Adipocyte (in vitro differentiated cells): ENCODE data around the gene S100A2.
"Not testable (repeated sequence)": the region's sequence is repeated elsewhere in the genome, so short reads cannot be mapped to it uniquely, and the experiment has no call there.

Experiments
- DNase-seq: peaks from one replicate; pipeline ENCODE4 v3.0.0-alpha.2; 2015; ENCODE audit warnings: low read depth
- H3K27me3 ChIP-seq: replicated peaks from 2 replicates; pipeline ENCODE4 v1.7.0; 2013; ENCODE audit warnings: mild to moderate bottlenecking, low read length, moderate library complexity; ENCODE audit not compliant: control insufficient read depth, insufficient read depth
- H3K36me3 ChIP-seq: 2 replicates; pipeline ENCODE4 v1.7.0; 2013; ENCODE audit warnings: low read length, mild to moderate bottlenecking, moderate library complexity; ENCODE audit not compliant: control insufficient read depth, insufficient read depth, severe bottlenecking
- H3K4me1 ChIP-seq: 2 replicates; pipeline ENCODE4 v1.7.0; 2013; ENCODE audit warnings: mild to moderate bottlenecking, low read length, moderate library complexity; ENCODE audit not compliant: control insufficient read depth, insufficient read depth
- H3K4me3 ChIP-seq: 2 replicates; pipeline ENCODE4 v1.7.0; 2013; ENCODE audit warnings: mild to moderate bottlenecking, low read length, moderate library complexity
- H3K9ac ChIP-seq: 2 replicates; pipeline ENCODE4 v1.7.0; 2013; ENCODE audit warnings: mild to moderate bottlenecking, low read length, moderate library complexity
- H3K9me3 ChIP-seq: 2 replicates; pipeline ENCODE4 v1.7.0; 2013; ENCODE audit warnings: mild to moderate bottlenecking, low read length, moderate library complexity; ENCODE audit not compliant: control insufficient read depth

The S100A2 gene

DNA sequence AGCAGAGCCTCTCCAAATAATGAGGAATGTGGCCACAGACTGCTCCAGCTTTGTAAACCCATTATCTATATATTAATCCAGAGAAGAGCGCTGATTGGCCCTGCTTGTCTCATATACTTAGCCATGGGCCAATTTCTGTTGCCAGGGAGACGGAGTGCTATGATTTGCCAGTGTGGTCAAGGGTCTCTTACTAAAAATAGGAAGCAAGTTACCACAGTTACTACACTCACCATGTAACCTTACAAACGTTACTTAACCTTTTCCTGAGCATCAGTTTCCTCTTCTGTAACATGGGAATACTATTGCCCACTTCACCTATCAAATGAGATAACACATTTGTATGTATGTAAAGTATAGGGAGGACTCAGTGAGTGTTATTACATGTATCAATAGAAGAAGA, 7.7 kb upstream of the S100A2 start:
- Histone ChIP-seq H3K4me3 (peak overlapping the region; percentile 53), H3K4me1 (peaks cover 27% of the 10 kb centered on the region)
- no peak for DNase-seq

DNA sequence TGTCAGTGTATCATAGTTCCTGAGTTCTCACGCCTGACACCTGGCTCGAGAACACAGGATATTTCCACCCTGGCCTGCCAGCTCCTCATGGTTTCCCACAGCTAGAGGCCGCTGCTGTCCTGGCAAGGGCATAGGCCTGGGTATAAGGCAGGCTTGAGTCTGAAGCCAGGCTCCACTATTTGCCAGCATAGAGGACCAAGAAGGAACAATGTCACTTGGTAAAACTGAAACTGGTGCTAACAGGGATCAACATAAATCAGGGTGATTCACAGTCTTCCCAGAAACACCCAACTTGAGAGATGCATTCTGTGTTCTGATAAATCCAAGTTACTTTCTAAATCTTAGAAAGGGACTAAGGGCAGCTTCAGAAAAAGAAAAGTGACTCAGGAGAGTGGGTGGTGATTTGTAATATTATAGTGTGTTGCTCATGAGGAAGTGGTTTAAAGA, 6.9 kb upstream of the S100A2 start:
- peak overlapping the region; percentile 53 for H3K4me3 ChIP-seq
- no peaks in the 10 kb centered on the region for H3K27me3 ChIP-seq
- peak; percentile 93 for DNase-seq
- peaks cover 27% of the 10 kb centered on the region for H3K4me1 ChIP-seq
- H3K36me3 ChIP-seq, result no peaks in the 10 kb centered on the region
- H3K9ac ChIP-seq, result peak overlapping the region; percentile 73
- no peaks in the 10 kb centered on the region for H3K9me3 ChIP-seq

More for the DNA sequence above, 7.7 kb upstream of the S100A2 start:
- Histone ChIP-seq H3K9ac (peak overlapping the region; percentile 73), H3K36me3 (no peaks in the 10 kb centered on the region), H3K27me3 (no peaks in the 10 kb centered on the region), H3K9me3 (no peaks in the 10 kb centered on the region)

DNA sequence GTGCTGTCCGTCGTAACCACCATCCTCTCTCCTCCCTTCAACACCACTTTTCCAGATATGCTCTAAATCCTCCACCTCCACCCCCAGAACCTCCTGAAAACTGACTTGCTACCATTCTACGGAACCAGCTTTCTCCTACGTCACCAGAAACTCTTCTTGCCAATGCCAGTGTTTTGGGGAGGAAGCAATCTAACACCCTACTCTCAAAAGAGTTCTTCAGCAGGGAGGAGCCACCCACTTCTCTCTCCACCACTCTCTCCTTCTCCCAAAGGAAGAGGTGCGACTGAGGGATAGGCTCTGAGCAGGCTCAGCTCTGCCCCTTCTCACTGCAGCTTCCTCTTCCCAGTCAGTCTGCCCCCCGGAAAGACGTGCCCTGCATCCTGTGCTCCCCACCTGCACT, 6.1 kb upstream of the S100A2 start:
- Histone ChIP-seq H3K27me3 (no peaks in the 10 kb centered on the region), H3K4me3 (no peak overlapping the region), H3K4me1 (peaks cover 34% of the 10 kb centered on the region), H3K9me3 (no peaks in the 10 kb centered on the region), H3K9ac (no peak overlapping the region), H3K36me3 (no peaks in the 10 kb centered on the region)
- DNase-seq, result no peak

DNA sequence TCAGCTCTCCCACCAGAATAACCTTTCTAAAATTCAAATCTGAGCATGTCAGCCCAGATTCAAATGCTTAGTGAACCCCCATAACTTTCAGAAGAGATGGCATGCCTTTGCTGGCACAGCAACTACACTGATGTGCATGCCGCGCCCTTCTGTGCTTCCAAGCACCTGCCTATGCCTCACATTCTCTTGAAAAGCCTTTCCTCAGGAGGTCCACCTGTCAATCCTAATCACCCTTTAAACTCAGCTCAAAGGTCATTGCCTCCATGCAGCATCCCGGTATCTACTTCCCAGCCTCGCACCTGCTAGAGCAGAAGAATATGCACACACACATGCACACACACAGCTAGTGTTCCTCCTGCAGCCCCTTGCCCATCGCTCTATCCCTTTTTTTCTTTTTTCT, 5.2 kb upstream of the S100A2 start:
- no peak overlapping the region for H3K4me3 ChIP-seq
- no peaks in the 10 kb centered on the region for H3K9me3 ChIP-seq
- no peaks in the 10 kb centered on the region for H3K27me3 ChIP-seq
- no peak for DNase-seq
- no peaks in the 10 kb centered on the region for H3K36me3 ChIP-seq
- no peak overlapping the region for H3K9ac ChIP-seq
- H3K4me1 ChIP-seq, result peaks cover 42% of the 10 kb centered on the region

DNA sequence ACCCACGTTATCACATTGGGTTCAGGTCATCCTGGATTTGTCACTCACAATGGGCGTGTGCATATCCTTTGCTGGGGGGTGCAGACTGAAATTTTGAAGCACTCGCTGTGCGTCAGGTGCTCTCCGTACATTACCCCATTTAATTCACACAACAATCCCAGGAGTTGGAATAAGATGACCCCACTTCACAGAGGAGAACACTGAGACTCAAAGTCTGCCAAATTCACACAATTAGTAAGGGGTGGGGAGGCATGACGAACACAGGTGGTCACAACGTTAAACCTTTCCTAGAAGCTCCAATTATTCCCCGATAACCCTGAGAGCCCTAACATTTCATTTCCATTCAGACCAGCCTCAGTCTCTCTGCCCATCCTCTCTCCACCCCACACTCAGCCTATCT, 3.8 kb upstream of the S100A2 start:
- Histone ChIP-seq H3K9ac (no peak overlapping the region), H3K36me3 (no peaks in the 10 kb centered on the region), H3K9me3 (no peaks in the 10 kb centered on the region), H3K27me3 (no peaks in the 10 kb centered on the region), H3K4me1 (peaks cover 49% of the 10 kb centered on the region), H3K4me3 (no peak overlapping the region)
- DNase-seq, result no peak

DNA sequence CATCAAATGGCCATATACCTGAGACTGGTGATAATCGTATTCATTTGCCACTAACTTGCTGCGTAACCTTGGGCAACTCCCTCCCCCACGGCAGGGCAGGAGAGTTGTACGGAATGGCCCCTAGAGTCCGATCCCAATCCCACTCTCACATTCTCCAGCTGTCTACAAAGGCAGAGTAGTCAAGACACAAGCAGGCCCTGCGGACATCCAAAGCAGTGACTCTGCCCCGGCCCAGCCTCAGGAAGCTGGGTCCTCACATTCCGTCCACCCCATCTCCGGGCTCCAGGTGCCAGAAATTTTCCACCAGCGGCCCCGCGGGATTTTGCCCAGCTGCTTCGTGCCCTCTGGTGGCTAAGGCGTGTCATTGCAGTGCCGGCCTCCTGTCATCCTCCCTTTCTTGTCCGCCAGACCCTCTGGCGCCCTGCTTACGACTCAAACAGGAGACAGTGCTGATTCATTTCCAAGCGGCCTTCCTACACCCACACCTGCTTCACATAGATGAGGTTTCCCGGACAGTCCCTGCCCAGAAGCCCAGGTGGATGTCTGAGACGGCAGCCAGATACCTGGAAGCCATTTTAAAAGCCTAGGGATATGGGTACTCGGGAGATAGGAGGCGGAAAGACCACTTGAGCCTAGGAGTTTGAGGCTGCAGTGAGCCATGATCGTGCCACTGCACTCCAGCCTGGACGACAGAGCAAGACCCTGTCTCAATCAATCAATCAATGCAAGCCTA, 2.9 kb upstream of the S100A2 start:
- no peaks in the 10 kb centered on the region for H3K27me3 ChIP-seq
- H3K9ac ChIP-seq, result peak overlapping the region; percentile 76
- H3K36me3 ChIP-seq, result no peaks in the 10 kb centered on the region
- H3K4me3 ChIP-seq, result peak overlapping the region; percentile 48
- DNase-seq, result peak; percentile 97
- H3K9me3 ChIP-seq, result no peaks in the 10 kb centered on the region
- peaks cover 47% of the 10 kb centered on the region for H3K4me1 ChIP-seq

DNA sequence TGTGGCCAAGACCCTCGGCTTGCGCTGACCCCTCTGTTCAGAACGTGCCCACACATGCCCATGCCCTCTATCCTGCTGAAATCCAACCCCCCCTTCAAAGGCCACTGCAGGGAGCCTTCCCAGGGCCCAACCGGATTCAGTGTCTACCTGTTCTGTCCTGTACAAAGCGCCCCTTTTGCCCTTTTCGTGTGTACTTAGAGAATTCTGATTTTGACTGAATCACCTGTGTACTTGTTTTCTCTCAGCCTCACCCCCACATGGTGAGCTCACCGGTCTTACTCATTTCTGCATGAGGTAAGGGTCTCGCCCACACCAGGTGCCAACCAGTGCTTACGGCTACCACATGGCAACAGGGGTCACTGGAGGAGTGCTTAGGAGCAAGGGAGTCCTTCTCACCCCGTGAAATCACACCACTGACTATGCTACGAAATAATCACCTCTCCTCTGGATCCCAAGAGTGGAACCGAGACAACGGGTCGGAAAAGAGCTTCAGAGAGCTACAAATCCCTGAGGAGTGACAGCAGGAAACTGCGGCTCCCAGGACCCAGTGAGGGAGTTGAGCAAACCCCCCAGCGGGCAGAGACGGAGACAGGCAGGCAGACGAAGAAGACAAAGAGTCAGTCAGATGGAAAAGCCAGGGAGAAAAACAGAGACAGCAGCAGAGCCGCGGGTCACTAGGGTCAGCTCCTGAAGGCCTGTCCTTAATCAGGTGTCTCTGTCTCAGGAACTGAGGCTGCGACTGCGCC, 2.1 kb upstream of the S100A2 start:
- no peaks in the 10 kb centered on the region for H3K27me3 ChIP-seq
- H3K9ac ChIP-seq, result peak overlapping the region; percentile 76
- no peaks in the 10 kb centered on the region for H3K9me3 ChIP-seq
- no peak for DNase-seq
- H3K36me3 ChIP-seq, result no peaks in the 10 kb centered on the region
- H3K4me3 ChIP-seq, result peak overlapping the region; percentile 48
- peaks cover 40% of the 10 kb centered on the region for H3K4me1 ChIP-seq

DNA sequence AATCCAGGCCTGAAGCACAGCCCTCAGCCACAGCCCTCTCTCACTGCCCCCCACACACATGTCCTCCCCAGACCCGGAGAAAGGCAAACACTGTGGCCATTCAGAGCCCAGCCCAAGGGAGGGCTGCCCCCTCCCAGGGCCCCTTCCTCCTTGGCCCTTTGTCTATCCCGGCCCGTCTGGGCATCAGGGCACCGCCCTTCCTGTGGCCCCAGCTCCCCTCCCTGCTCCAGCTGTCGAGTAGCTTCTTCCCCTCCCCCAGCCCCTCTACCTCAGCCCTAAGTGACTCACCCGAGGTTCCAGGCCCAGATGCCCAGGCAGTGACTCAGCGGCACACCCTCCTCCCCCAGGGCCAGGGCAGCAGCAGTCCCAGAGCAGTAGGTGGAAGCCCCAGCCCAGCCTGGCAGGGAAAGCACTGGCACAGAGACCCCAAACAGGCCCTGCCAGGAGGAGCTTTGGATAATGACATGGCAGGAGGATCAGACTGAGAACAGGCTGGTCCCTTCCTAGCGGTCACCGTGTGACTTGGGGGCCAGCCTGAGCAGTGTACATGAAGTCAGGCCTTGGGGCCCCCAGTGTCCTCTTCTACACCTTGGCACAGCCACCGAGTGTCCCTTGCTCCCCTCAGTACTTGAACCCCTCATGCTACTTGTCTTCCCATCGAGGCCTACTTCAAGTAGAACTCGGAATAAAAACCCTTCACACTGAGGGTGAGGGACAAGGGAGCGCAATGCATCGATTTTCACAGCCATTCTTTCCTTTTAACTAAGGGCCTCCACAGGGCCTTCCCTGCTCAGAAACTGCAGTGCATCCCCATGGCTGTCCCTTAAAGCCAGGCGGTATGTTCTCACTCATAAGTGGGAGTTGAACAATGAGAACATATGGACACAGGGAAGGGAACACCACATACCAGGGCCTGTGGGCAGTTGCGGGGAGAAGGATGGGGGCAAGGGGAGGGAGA, 1.0 kb upstream of the S100A2 start:
- peak; percentile 99 for DNase-seq
- Histone ChIP-seq H3K4me1 (peaks cover 34% of the 10 kb centered on the region), H3K9me3 (no peaks in the 10 kb centered on the region), H3K4me3 (peak overlapping the region; percentile 67), H3K27me3 (no peaks in the 10 kb centered on the region), H3K9ac (peak overlapping the region; percentile 90), H3K36me3 (no peaks in the 10 kb centered on the region)

DNA sequence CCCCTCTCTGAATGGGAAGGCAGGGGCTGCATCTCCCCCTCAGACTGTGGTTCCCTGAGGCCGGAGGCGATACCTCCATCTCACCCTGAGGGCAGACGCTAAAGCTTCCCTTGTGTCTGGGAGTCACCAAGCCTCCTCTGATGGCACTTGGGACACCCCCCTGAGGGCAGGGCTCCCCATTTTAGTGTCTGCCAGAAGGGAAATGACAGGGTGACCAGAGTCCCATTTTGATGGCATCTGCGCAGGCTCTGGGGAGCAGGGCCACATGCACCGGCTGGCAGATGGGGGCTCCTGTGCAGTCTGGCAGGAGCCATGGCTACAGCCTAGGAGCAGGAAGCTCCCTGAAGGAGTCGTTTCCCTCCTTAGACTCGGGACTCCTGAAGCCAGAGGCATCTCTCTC, 1.7 kb downstream of the S100A2 start:
- Histone ChIP-seq H3K9ac (no peak overlapping the region), H3K4me1 (peaks cover 34% of the 10 kb centered on the region), H3K27me3 (no peaks in the 10 kb centered on the region), H3K36me3 (no peaks in the 10 kb centered on the region), H3K9me3 (no peaks in the 10 kb centered on the region), H3K4me3 (no peak overlapping the region)
- DNase-seq, result no peak

DNA sequence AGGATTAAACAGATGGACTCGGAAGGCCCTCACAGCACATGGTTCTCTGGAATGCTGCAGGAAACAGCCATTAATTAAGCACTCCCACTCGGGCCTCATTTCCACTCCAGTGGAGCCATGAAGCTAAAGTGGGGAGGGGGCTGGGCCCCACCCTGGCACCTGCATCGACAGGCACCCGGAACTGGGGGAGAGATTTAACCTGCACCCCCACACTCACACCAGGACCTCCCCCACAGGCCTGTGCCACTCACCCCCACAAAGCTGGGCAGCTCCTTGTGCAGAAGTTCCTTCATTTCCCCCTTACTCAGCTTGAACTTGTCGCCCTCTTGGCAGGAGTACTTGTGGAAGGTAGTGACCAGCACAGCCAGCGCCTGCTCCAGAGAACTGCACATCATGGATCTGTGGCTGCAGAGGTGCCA, 2.2 kb downstream of the S100A2 start:
- H3K9ac ChIP-seq, result no peak overlapping the region
- no peak for DNase-seq
- H3K9me3 ChIP-seq, result no peaks in the 10 kb centered on the region
- H3K4me3 ChIP-seq, result no peak overlapping the region
- no peaks in the 10 kb centered on the region for H3K36me3 ChIP-seq
- H3K4me1 ChIP-seq, result peaks cover 30% of the 10 kb centered on the region
- H3K27me3 ChIP-seq, result no peaks in the 10 kb centered on the region

DNA sequence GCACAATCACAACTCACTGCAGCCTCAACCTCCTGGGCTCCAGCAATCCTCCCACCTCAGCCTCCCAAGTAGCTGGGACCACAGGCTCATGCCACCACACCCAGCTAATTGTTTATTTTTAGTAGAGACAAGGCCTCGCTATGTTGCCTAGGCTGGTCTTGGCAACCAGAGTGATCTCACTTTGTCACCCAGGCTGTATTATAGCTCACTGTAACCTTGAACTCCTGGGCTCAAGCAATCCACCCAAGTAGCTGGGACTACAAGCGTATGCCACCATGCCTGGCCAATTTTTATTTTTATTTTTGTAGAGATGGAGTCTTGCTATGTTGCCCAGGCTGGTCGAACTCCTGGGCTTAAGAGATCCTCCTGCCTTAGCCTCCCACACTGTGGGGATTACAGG, 3.6 kb downstream of the S100A2 start:
- H3K9me3 ChIP-seq, DNase-seq, H3K4me3 ChIP-seq, H3K27me3 ChIP-seq, H3K36me3 ChIP-seq, H3K9ac ChIP-seq: not testable (repeated sequence)
- H3K4me1 ChIP-seq, result peaks cover 18% of the 10 kb centered on the region
